SK-N-SH (cell line): Measurements from ENCODE around the gene IL17RC. TPM values are rescaled to one million over a fixed set of nuclear protein-coding genes. Genes with fewer than 3 reads are reported as not detected.

Experiments
- CTCF ChIA-PET: fragments of 300-600, 350-600 bp; formaldehyde crosslinking; extraction: SDS; loops from one replicate; lab custom pipeline; 2021; lab: Yijun Ruan, JAX
- POLR2A ChIA-PET: fragments of 350-600 bp; sonication (Branson Sonifier 250); formaldehyde crosslinking; extraction: SDS; loops from one replicate; lab custom pipeline; 2020; ENCODE audit warnings: antibody characterized with exemption, inconsistent platforms; lab: Yijun Ruan, JAX
- DNase-seq: peaks from one replicate; pipeline ENCODE4 v3.0.0; 2012
- H2AFZ ChIP-seq: fragments of 200-600 bp; sonication (generic); 2 replicates; pipeline ENCODE4 v1.8.1; 2016; ENCODE audit warnings: antibody characterized with exemption, mild to moderate bottlenecking, low read depth
- H3F3A ChIP-seq: fragments of 200-600 bp; sonication (generic); replicated peaks from 2 replicates; pipeline ENCODE3; 2016; ENCODE audit warnings: antibody characterized with exemption, mild to moderate bottlenecking; ENCODE audit not compliant: insufficient read depth
- H3K27ac ChIP-seq, 2 experiments: fragments of 200-500 bp in 1 of 2; fragments of 200-600 bp in 1 of 2; sonication (Bioruptor generic) in 1 of 2; sonication (generic), shearing (Covaris generic) in 1 of 2; 2 replicates each; pipeline versions ENCODE4 v1.5.1 to v1.6.1; 2014 to 2016; ENCODE audit warnings: low read depth in 2 of 2, inconsistent platforms in 1 of 2, low read length in 1 of 2, mild to moderate bottlenecking in 1 of 2, mixed read lengths in 1 of 2
- H3K27me3 ChIP-seq: fragments of 200-600 bp; sonication (generic), shearing (Covaris generic); 2 replicates; pipeline ENCODE4 v1.6.1; 2016; ENCODE audit warnings: mixed run types; ENCODE audit not compliant: insufficient read depth
- H3K36me3 ChIP-seq, 2 experiments: fragments of 200-500 bp in 1 of 2; fragments of 200-600 bp in 1 of 2; sonication (Bioruptor generic) in 1 of 2; sonication (generic) in 1 of 2; replicated peaks in 1 of 2; 2 replicates each; pipeline versions ENCODE3 to v1.5.1; 2014 to 2016; ENCODE audit warnings: low read length in 1 of 2, mild to moderate bottlenecking in 1 of 2; ENCODE audit not compliant: insufficient read depth in 2 of 2, control insufficient read depth in 1 of 2
- H3K4me1 ChIP-seq, 2 experiments: fragments of 200-500 bp in 1 of 2; fragments of 200-600 bp in 1 of 2; sonication (Bioruptor generic) in 1 of 2; sonication (generic), shearing (Covaris generic) in 1 of 2; 2 replicates each; pipeline versions ENCODE4 v1.5.1 to v1.6.1; 2014 to 2016; ENCODE audit warnings: low read depth in 1 of 2, low read length in 1 of 2, mixed run types in 1 of 2; ENCODE audit not compliant: insufficient read depth in 2 of 2, control insufficient read depth in 1 of 2
- H3K4me2 ChIP-seq: fragments of 200-600 bp; sonication (generic), shearing (Covaris generic); 2 replicates; pipeline ENCODE4 v1.6.1; 2017; ENCODE audit warnings: mixed run types
- H3K4me3 ChIP-seq, 2 experiments: fragments of 200-500 bp in 1 of 2; fragments of 200-600 bp in 1 of 2; sonication (Bioruptor generic) in 1 of 2; sonication (generic), shearing (Covaris generic) in 1 of 2; 2 replicates each; pipeline versions ENCODE4 v1.5.1 to v1.8.1; 2014 to 2016; ENCODE audit warnings: low read depth in 2 of 2, inconsistent platforms in 1 of 2, low read length in 1 of 2, mild to moderate bottlenecking in 1 of 2, mixed read lengths in 1 of 2, moderate library complexity in 1 of 2
- H3K79me2 ChIP-seq: fragments of 200-600 bp; sonication (generic); 2 replicates; pipeline ENCODE4 v1.8.1; 2017; ENCODE audit warnings: mild to moderate bottlenecking; ENCODE audit not compliant: insufficient read depth
- H3K9ac ChIP-seq: fragments of 200-600 bp; sonication (generic); 2 replicates; pipeline ENCODE4 v1.6.1; 2017; ENCODE audit warnings: mixed run types
- H3K9me2 ChIP-seq: fragments of 200-600 bp; sonication (generic); 2 replicates; pipeline ENCODE4 v1.6.1; 2017; ENCODE audit warnings: mixed run types
- H3K9me3 ChIP-seq: fragments of 200-600 bp; sonication (generic); 2 replicates; pipeline ENCODE4 v1.6.1; 2017; ENCODE audit warnings: mixed run types, mild to moderate bottlenecking, moderate library complexity
- H4K20me1 ChIP-seq: fragments of 200-600 bp; sonication (generic); 2 replicates; pipeline ENCODE4 v1.6.1; 2017; ENCODE audit warnings: mild to moderate bottlenecking, mixed run types; ENCODE audit not compliant: insufficient read depth
- EP300 ChIP-seq, 2 experiments: IDR thresholded peaks; 2 replicates each; pipeline versions ENCODE4 v1.4.0 to v1.6.1; 2012; ENCODE audit warnings: borderline replicate concordance in 1 of 2, low read depth in 1 of 2, low read length in 1 of 2
- FOSL2 ChIP-seq: IDR thresholded peaks from 2 replicates; pipeline ENCODE4 v1.4.0; 2012; ENCODE audit warnings: low read depth, mild to moderate bottlenecking, moderate library complexity, borderline replicate concordance
- FOXM1 ChIP-seq: IDR thresholded peaks from 2 replicates; pipeline ENCODE4 v1.4.0; 2012; ENCODE audit warnings: low read depth, mild to moderate bottlenecking
- GABPA ChIP-seq: IDR thresholded peaks from 2 replicates; pipeline ENCODE4 v1.4.0; 2012; ENCODE audit warnings: low read depth, mild to moderate bottlenecking
- GATA2 ChIP-seq: sonication (generic); formaldehyde crosslinking; IDR thresholded peaks from 2 replicates; pipeline ENCODE4 v1.5.0; 2020; ENCODE audit warnings: mild to moderate bottlenecking, missing genetic modification reagents
- JUND ChIP-seq: IDR thresholded peaks from 2 replicates; pipeline ENCODE4 v1.4.0; 2012
- MEF2A ChIP-seq: IDR thresholded peaks from 2 replicates; pipeline ENCODE4 v1.4.0; 2012; ENCODE audit warnings: low read depth, borderline replicate concordance
- MXI1 ChIP-seq: IDR thresholded peaks from 2 replicates; pipeline ENCODE4 v1.6.1; 2012; ENCODE audit warnings: mild to moderate bottlenecking, low read depth, low read length, improper control_type of control experiment
- NFIC ChIP-seq: IDR thresholded peaks from 2 replicates; pipeline ENCODE4 v1.4.0; 2012; ENCODE audit warnings: borderline replicate concordance
- NRF1 ChIP-seq: IDR thresholded peaks from 2 replicates; pipeline ENCODE4 v1.6.1; 2012; ENCODE audit warnings: low read depth, mild to moderate bottlenecking, low read length
- PBX3 ChIP-seq: IDR thresholded peaks from 2 replicates; pipeline ENCODE4; 2012
- POLR2AphosphoS5 ChIP-seq: IDR thresholded peaks from 2 replicates; pipeline ENCODE4 v1.6.1; 2012; ENCODE audit warnings: low read depth, low read length
- RXRA ChIP-seq: IDR thresholded peaks from 2 replicates; pipeline ENCODE4 v1.4.0; 2012; ENCODE audit warnings: low read depth, mild to moderate bottlenecking, borderline replicate concordance
- SIN3A ChIP-seq: IDR thresholded peaks from 2 replicates; pipeline ENCODE4 v1.6.1; 2012; ENCODE audit warnings: low read depth, mild to moderate bottlenecking, low read length, moderate library complexity, borderline replicate concordance
- SMC3 ChIP-seq: IDR thresholded peaks from 2 replicates; pipeline ENCODE4 v1.6.1; 2012; ENCODE audit warnings: low read depth, low read length, improper control_type of control experiment
- TEAD4 ChIP-seq: IDR thresholded peaks from 2 replicates; pipeline ENCODE4 v1.4.0; 2012; ENCODE audit warnings: mild to moderate bottlenecking, borderline replicate concordance; ENCODE audit not compliant: insufficient read depth
- USF2 ChIP-seq: fragments of 150-350 bp; IDR thresholded peaks from 2 replicates; pipeline ENCODE4 v1.6.1; 2017; ENCODE audit warnings: antibody characterized with exemption, low read length, low read depth, borderline replicate concordance
- ZBTB33 ChIP-seq: IDR thresholded peaks from 2 replicates; pipeline ENCODE4 v1.4.0; 2012; ENCODE audit warnings: low read depth, borderline replicate concordance
- WGBS: methylation state at CpG from one replicate; pipeline ENCODE4 v1.1.6; 2017; ENCODE audit warnings: low lambda C conversion rate; 5-methylcytosine and 5-hydroxymethylcytosine counted together
- polyA plus RNA-seq, 3 experiments: library from polyadenylated mRNA; depleted of rRNA; stranded (reverse); fragments of >200 nt; gene quantifications; 2 replicates each; pipeline ENCODE4 v1.2.3, GENCODE V29; 2012
- TF ChIP-seq, protein P1 (sequence below): IDR thresholded peaks from 2 replicates; pipeline ENCODE4 v1.4.0; 2012; ENCODE audit warnings: low read depth
- TF ChIP-seq, protein P2 (sequence below): fragments of 150-350 bp; IDR thresholded peaks from 2 replicates; pipeline ENCODE4 v1.6.1; 2016; ENCODE audit warnings: mild to moderate bottlenecking, low read depth, low read length
- TF ChIP-seq, protein P3 (sequence below): IDR thresholded peaks from 2 replicates; pipeline ENCODE4 v1.6.1; 2012; ENCODE audit warnings: mild to moderate bottlenecking, low read depth, low read length, moderate library complexity

Gene IL17RC
- polyA plus RNA-seq, 1 of the 3 experiments (the other 2 are of a cell fraction): 17.3 TPM

DNA sequence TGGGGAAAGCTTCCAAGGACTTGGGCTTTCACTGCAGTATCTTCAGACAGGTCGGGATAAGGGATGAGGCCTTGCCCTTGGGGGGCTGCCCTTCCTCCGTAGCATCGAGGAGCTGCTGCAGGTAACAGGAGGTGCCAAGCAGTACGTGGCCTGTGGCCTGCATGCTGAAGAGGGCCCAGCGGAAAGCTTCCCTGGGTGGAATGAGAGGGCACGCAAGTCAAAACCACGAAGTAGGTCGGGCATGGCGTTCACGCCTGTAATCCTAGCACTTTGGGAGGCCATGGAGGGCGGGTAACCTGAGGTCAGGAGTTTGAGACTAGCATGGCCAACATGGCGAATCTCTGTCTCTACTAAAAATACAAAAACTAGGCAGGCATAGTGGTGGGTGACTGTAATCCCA lies 49.8 kb upstream of the IL17RC start (continued):
- TF ChIP-seq, protein P1, sequence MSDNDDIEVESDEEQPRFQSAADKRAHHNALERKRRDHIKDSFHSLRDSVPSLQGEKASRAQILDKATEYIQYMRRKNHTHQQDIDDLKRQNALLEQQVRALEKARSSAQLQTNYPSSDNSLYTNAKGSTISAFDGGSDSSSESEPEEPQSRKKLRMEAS: no peak
- no peak for TF ChIP-seq EP300 (IDR thresholded peaks at IDR 0.05; ENCODE audit: borderline replicate concordance in 1 of 2, low read depth in 1 of 2, low read length in 1 of 2)
- TF ChIP-seq POLR2AphosphoS5: no peak
- no peak for TF ChIP-seq NFIC
- no peak for TF ChIP-seq SMC3

- Histone ChIP-seq H3K27me3 (no peaks in the 10 kb centered on the region), H3K4me1 (peaks cover 0 to 8% of the 10 kb centered on the region in 2 experiments; a peak in 2 of 4 replicates), H3K9me3 (no peaks in the 10 kb centered on the region), H3K9ac (no peak overlapping the region), H3K27ac (no peak overlapping the region), H3K79me2 (no peaks in the 10 kb centered on the region), H3K4me3 (no peak overlapping the region), H4K20me1 (no peaks in the 10 kb centered on the region), H2AFZ (no peak overlapping the region), H3F3A (peaks cover 11% of the 10 kb centered on the region), H3K4me2 (no peak overlapping the region), H3K36me3 (no peaks in the 10 kb centered on the region), H3K9me2 (no peaks in the 10 kb centered on the region)
- CTCF ChIA-PET: no interaction called here
- no peak for DNase-seq
- WGBS: 96% methylated on average over 4 of the region's 5 CpGs
- POLR2A ChIA-PET: no interaction called here
- TF ChIP-seq FOXM1: no peak
- TF ChIP-seq EP300 (IDR thresholded peaks at IDR 0.05; ENCODE audit: borderline replicate concordance in 1 of 2, low read depth in 1 of 2, low read length in 1 of 2): no peak
- no peak for TF ChIP-seq MXI1
- no peak for TF ChIP-seq ZBTB33
- no peak for TF ChIP-seq GABPA
- TF ChIP-seq MEF2A: no peak
- no peak for TF ChIP-seq NRF1
- no peak for TF ChIP-seq PBX3
- no peak for TF ChIP-seq FOSL2
- no peak for TF ChIP-seq SIN3A
- no peak for TF ChIP-seq GATA2 (CRISPR knock-in tag)
- no peak for TF ChIP-seq JUND
- TF ChIP-seq, protein P2, sequence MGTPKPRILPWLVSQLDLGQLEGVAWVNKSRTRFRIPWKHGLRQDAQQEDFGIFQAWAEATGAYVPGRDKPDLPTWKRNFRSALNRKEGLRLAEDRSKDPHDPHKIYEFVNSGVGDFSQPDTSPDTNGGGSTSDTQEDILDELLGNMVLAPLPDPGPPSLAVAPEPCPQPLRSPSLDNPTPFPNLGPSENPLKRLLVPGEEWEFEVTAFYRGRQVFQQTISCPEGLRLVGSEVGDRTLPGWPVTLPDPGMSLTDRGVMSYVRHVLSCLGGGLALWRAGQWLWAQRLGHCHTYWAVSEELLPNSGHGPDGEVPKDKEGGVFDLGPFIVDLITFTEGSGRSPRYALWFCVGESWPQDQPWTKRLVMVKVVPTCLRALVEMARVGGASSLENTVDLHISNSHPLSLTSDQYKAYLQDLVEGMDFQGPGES: no peak
- no peak for TF ChIP-seq RXRA
- TF ChIP-seq, protein P3, sequence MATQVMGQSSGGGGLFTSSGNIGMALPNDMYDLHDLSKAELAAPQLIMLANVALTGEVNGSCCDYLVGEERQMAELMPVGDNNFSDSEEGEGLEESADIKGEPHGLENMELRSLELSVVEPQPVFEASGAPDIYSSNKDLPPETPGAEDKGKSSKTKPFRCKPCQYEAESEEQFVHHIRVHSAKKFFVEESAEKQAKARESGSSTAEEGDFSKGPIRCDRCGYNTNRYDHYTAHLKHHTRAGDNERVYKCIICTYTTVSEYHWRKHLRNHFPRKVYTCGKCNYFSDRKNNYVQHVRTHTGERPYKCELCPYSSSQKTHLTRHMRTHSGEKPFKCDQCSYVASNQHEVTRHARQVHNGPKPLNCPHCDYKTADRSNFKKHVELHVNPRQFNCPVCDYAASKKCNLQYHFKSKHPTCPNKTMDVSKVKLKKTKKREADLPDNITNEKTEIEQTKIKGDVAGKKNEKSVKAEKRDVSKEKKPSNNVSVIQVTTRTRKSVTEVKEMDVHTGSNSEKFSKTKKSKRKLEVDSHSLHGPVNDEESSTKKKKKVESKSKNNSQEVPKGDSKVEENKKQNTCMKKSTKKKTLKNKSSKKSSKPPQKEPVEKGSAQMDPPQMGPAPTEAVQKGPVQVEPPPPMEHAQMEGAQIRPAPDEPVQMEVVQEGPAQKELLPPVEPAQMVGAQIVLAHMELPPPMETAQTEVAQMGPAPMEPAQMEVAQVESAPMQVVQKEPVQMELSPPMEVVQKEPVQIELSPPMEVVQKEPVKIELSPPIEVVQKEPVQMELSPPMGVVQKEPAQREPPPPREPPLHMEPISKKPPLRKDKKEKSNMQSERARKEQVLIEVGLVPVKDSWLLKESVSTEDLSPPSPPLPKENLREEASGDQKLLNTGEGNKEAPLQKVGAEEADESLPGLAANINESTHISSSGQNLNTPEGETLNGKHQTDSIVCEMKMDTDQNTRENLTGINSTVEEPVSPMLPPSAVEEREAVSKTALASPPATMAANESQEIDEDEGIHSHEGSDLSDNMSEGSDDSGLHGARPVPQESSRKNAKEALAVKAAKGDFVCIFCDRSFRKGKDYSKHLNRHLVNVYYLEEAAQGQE: no peak
- no peak for TF ChIP-seq USF2
- TF ChIP-seq NFIC: no peak
- TF ChIP-seq TEAD4: no peak
These were observed 46.9 kb upstream of the IL17RC start for GRCh38 chr3:9869955-9870354.
